BLaER1 treated with 17β-estradiol and CSF1 and Interleukin-3, amounts not matched to agents 10 nM and 100 nM (cell line): ENCODE measurements around the gene ALG9.
"Not testable (repeated sequence)": the region's sequence is repeated elsewhere in the genome, so short reads cannot be mapped to it uniquely, and the experiment has no call there.

ENCODE experiments used
- H3K27ac ChIP-seq, 11 experiments: shearing (Covaris generic); formaldehyde crosslinking; 2 replicates each; pipeline ENCODE4 v1.8.1; 2022
- H3K27me3 ChIP-seq, 11 experiments: shearing (Covaris generic); formaldehyde crosslinking; 2 replicates each; pipeline ENCODE4 v1.8.1; 2022
- H3K36me3 ChIP-seq, 11 experiments: shearing (Covaris generic); formaldehyde crosslinking; 2 replicates each; pipeline ENCODE4 v1.8.1; 2022
- H3K4me1 ChIP-seq, 10 experiments: shearing (Covaris generic); formaldehyde crosslinking; 2 replicates each; pipeline ENCODE4 v1.8.1; 2022
- H3K4me2 ChIP-seq, 11 experiments: shearing (Covaris generic); formaldehyde crosslinking; 2 replicates each; pipeline ENCODE4 v1.8.1; 2022
- H3K4me3 ChIP-seq, 10 experiments: shearing (Covaris generic); formaldehyde crosslinking; 2 replicates each; pipeline ENCODE4 v1.8.1; 2022
- H3K9ac ChIP-seq, 11 experiments: shearing (Covaris generic); formaldehyde crosslinking; 2 replicates each; pipeline ENCODE4 v1.8.1; 2022
- H3K9me3 ChIP-seq, 11 experiments: shearing (Covaris generic); formaldehyde crosslinking; replicated peaks in 1 of 11; 2 replicates each; pipeline ENCODE4 v1.8.1; 2022
- H4K20me1 ChIP-seq, 11 experiments: shearing (Covaris generic); formaldehyde crosslinking; 2 replicates each; pipeline ENCODE4 v1.8.1; 2022
- Cebpa-rat ChIP-seq, 11 experiments: shearing (Covaris generic); IDR thresholded peaks; 2 replicates each; pipeline ENCODE4 v1.8.1; 2022

The ALG9 gene

GRCh38 chr11:111886844-111887243 is 15.5 kb upstream of the ALG9 start:
- H3K4me2 ChIP-seq = no peak overlapping the region
- TF ChIP-seq Cebpa-rat (IDR thresholded peaks at IDR 0.05) = peak in 3 of 11 experiments; percentile 11 to 33 (median 33); a peak in 2 of 22 replicates

DNA sequence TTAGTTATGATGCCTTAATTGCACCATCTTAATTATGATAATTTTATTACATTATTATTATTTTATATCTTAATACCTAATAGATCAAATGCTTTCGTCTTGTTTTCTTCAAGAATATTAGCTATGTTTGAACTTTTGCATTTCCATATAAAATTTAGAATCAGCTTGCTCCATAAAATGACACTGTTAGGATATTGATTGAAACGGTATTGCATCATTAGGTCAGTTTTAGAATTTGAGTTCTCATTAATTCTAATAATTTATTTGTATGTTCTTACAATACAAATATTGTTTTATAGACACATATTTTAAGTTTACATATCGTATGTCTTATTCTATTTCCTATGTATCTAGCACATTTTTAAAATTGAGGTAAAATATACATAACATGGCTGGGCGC is 14.7 kb upstream of the ALG9 start:
- Histone ChIP-seq H3K27me3 (no peaks in the 10 kb centered on the region), H3K27ac (no peak overlapping the region), H3K4me1 (peaks cover 0 to 9% (median 0%) of the 10 kb centered on the region in 10 experiments; a peak in 2 of 20 replicates), H3K9ac (no peak overlapping the region), H3K4me2 (no peak overlapping the region), H4K20me1 (no peaks in the 10 kb centered on the region), H3K4me3 (no peak overlapping the region), H3K36me3 (no peaks in the 10 kb centered on the region), H3K9me3 (no peaks in the 10 kb centered on the region)
- TF ChIP-seq Cebpa-rat (IDR thresholded peaks at IDR 0.05) = no peak

More at GRCh38 chr11:111886844-111887243, 15.5 kb upstream of the ALG9 start:
- H3K36me3 ChIP-seq = no peaks in the 10 kb centered on the region
- H3K9me3 ChIP-seq = peaks cover 0 to 6% (median 0%) of the 10 kb centered on the region in 11 experiments; a peak in 3 of 22 replicates
- no peak overlapping the region for H3K9ac ChIP-seq
- H3K4me1 ChIP-seq = peaks cover 0 to 4% (median 0%) of the 10 kb centered on the region in 10 experiments; a peak in 2 of 20 replicates
- no peak overlapping the region for H3K27ac ChIP-seq
- H4K20me1 ChIP-seq = no peaks in the 10 kb centered on the region
- H3K27me3 ChIP-seq = no peaks in the 10 kb centered on the region
- no peak overlapping the region for H3K4me3 ChIP-seq

DNA sequence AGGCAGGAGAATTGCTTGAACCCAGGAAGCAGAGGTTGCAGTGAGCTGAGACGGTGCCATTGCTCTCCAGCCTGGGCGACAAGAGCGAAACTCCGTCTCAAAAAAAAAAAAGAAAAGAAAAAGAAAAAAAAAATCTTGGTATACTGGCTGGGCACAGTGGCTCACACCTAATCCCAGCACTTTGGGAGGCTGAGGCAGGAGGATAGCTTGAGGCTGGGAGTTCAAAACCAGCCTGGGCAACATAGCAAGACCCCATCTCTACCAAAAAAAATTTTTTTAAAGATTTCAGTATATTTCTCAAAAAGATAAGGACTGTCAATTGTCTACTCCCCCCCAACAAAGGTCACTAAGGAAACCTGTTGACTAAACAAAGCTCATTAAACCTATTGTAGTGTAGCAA is 13.7 kb upstream of the ALG9 start:
- H3K4me1 ChIP-seq, H3K4me3 ChIP-seq, H3K9ac ChIP-seq, H3K27me3 ChIP-seq, H3K36me3 ChIP-seq, H3K9me3 ChIP-seq, H3K4me2 ChIP-seq, H3K27ac ChIP-seq, H4K20me1 ChIP-seq: not testable (repeated sequence)

- Histone ChIP-seq H3K27ac (no peak overlapping the region), H3K36me3 (no peaks in the 10 kb centered on the region), H3K4me1 (peaks cover 8 to 29% (median 16%) of the 10 kb centered on the region in 10 experiments), H3K27me3 (no peaks in the 10 kb centered on the region), H4K20me1 (no peaks in the 10 kb centered on the region), H3K4me2 (peak overlapping the region in 1 of 11 experiments; percentile 13; a peak in 1 of 22 replicates), H3K9me3 (no peaks in the 10 kb centered on the region), H3K9ac (no peak overlapping the region), H3K4me3 (no peak overlapping the region)
- no peak for TF ChIP-seq Cebpa-rat (IDR thresholded peaks at IDR 0.05)
Observed at GRCh38 chr11:111882202-111882601, 10.8 kb upstream of the ALG9 start.

DNA sequence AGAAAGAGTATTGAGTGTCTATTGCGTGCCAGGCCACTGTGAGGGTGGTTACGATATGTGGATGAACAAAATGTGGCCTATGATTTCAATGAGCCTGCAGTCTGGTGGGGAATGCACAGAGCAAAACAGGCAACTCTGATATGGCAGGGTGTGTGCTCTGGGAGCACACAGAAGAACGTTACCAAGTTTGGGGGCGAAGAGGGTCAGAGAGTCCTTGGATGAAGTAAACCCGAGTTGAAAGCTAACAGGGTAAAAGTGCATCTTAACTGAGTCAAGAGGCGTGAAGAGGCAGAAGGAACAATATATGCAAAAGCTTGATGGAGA is 8.2 kb upstream of the ALG9 start:
- H3K9ac ChIP-seq = peak overlapping the region; percentile 72 to 89 (median 83)
- H3K27ac ChIP-seq = peak overlapping the region; percentile 73 to 99 (median 83)
- no peak for TF ChIP-seq Cebpa-rat (IDR thresholded peaks at IDR 0.05)
- H3K9me3 ChIP-seq = no peaks in the 10 kb centered on the region
- H3K4me3 ChIP-seq = peak overlapping the region; percentile 66 to 81 (median 72)
- peak overlapping the region; percentile 78 to 94 (median 84) for H3K4me2 ChIP-seq
- peaks cover 0 to 21% (median 12%) of the 10 kb centered on the region in 11 experiments; a peak in 13 of 22 replicates for H3K36me3 ChIP-seq
- no peaks in the 10 kb centered on the region for H4K20me1 ChIP-seq
- no peaks in the 10 kb centered on the region for H3K27me3 ChIP-seq
- peaks cover 8 to 36% (median 16%) of the 10 kb centered on the region in 10 experiments for H3K4me1 ChIP-seq

- Histone ChIP-seq H3K27ac (peak within 1 kb of the TSS; percentile 73 to 99 (median 83)), H3K9ac (peak within 1 kb of the TSS; percentile 72 to 89 (median 83)), H3K4me1 (peaks cover 8 to 36% (median 16%) of the 10 kb centered on the region in 10 experiments), H3K36me3 (peaks cover 0 to 21% (median 12%) of the 10 kb centered on the region in 11 experiments; a peak in 13 of 22 replicates), H3K4me3 (peak within 1 kb of the TSS; percentile 66 to 81 (median 72)), H3K4me2 (peak within 1 kb of the TSS; percentile 78 to 94 (median 87)), H4K20me1 (no peaks in the 10 kb centered on the region), H3K9me3 (no peaks in the 10 kb centered on the region), H3K27me3 (no peaks in the 10 kb centered on the region)
- no peak for TF ChIP-seq Cebpa-rat (IDR thresholded peaks at IDR 0.05)
Observed at GRCh38 chr11:111878849-111879636, 7.7 kb upstream of the ALG9 start, which contains the start of the genes CFAP68 and FDXACB1. Gene CFAP68 (plus strand): TSS chr11:111879541. CDS start chr11:111879561, 20 bp downstream. Gene FDXACB1 (minus strand): TSS chr11:111879165. CDS start chr11:111879132, 33 bp downstream.

GRCh38 chr11:111878385-111878848 is 7.0 kb upstream of the ALG9 start:
- Histone ChIP-seq H3K4me3 (peak overlapping the region; percentile 66 to 81 (median 72)), H3K9ac (peak overlapping the region; percentile 72 to 89 (median 83)), H3K27me3 (no peaks in the 10 kb centered on the region), H3K36me3 (peaks cover 0 to 21% (median 12%) of the 10 kb centered on the region in 11 experiments; a peak in 13 of 22 replicates), H3K9me3 (no peaks in the 10 kb centered on the region), H3K4me2 (peak overlapping the region; percentile 78 to 94 (median 87)), H3K27ac (peak overlapping the region; percentile 73 to 99 (median 83)), H4K20me1 (no peaks in the 10 kb centered on the region), H3K4me1 (peaks cover 8 to 36% (median 16%) of the 10 kb centered on the region in 10 experiments)
- no peak for TF ChIP-seq Cebpa-rat (IDR thresholded peaks at IDR 0.05)

- Histone ChIP-seq H3K27me3 (no peaks in the 10 kb centered on the region), H3K36me3 (peaks cover 23 to 48% (median 34%) of the 10 kb centered on the region in 11 experiments), H3K4me1 (peaks cover 10 to 22% (median 15%) of the 10 kb centered on the region in 10 experiments), H3K4me2 (peak overlapping the region; percentile 62 to 92 (median 80)), H3K9ac (peak overlapping the region; percentile 71 to 87 (median 83)), H3K9me3 (no peaks in the 10 kb centered on the region), H3K27ac (peak overlapping the region in 10 of 11 experiments; percentile 44 to 77 (median 71); a peak in 19 of 22 replicates), H4K20me1 (no peaks in the 10 kb centered on the region), H3K4me3 (peak overlapping the region; percentile 75 to 93 (median 85))
- TF ChIP-seq Cebpa-rat (IDR thresholded peaks at IDR 0.05) = no peak
Observed at GRCh38 chr11:111871693-111872161, 346 bp upstream of the ALG9 start.

DNA sequence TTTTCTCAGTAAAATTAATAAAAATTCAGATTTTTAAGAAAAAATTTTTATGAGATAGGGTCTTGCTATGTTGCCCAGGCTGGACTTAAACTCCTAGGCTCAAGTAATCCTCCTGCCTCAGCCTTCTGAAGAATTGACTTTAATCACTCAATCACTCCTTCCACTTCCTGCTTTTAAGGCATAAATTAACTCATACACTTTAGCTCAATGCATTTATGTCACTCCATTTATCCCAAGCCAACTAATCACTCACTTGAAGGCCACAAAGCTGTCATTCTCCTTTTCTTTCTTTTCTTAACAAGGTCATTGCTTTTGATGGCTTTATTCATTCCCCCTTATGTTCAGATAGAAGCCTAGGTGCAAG is 877 bp downstream of the ALG9 start:
- peak overlapping the region in 9 of 11 experiments; percentile 62 to 77 (median 72); a peak in 15 of 22 replicates for H3K27ac ChIP-seq
- H4K20me1 ChIP-seq = no peaks in the 10 kb centered on the region
- H3K36me3 ChIP-seq = peaks cover 35 to 48% (median 41%) of the 10 kb centered on the region in 11 experiments
- H3K4me1 ChIP-seq = peaks cover 10 to 20% (median 15%) of the 10 kb centered on the region in 10 experiments
- H3K4me3 ChIP-seq = peak overlapping the region; percentile 75 to 93 (median 85)
- H3K27me3 ChIP-seq = no peaks in the 10 kb centered on the region
- no peak for TF ChIP-seq Cebpa-rat (IDR thresholded peaks at IDR 0.05)
- H3K9ac ChIP-seq = peak overlapping the region; percentile 71 to 87 (median 83)
- H3K9me3 ChIP-seq = no peaks in the 10 kb centered on the region
- peak overlapping the region; percentile 62 to 92 (median 80) for H3K4me2 ChIP-seq
